Esophagus squamous epithelium (tissue), 5 donors: Measurements from ENCODE around the gene CDK17. TPM values are rescaled to one million over a fixed set of nuclear protein-coding genes. Genes with fewer than 3 reads are reported as not detected.
A peak's percentile ranks its signal among the peaks of the same experiment; 100 is the strongest.
"Not testable (repeated sequence)": the region's sequence is repeated elsewhere in the genome, so short reads cannot be mapped to it uniquely, and the experiment has no call there.

ENCODE experiments used
- DNase-seq: peaks from one replicate; lab custom pipeline; 2025; lab: John Stamatoyannopoulos, UW
- H3K27ac ChIP-seq, 4 donors: fragments of 200-600 bp; sonication (generic); one replicate each; pipeline ENCODE4 v1.5.1; 2016 to 2019; ENCODE audit warnings: mild to moderate bottlenecking in 1 of 4
- H3K27me3 ChIP-seq, 4 donors: fragments of 200-600 bp; sonication (generic); 1 replicate in 3 of 4; 2 replicates in 1 of 4; pipeline versions ENCODE4 v1.5.1 to v1.6.0; 2017 to 2021; ENCODE audit warnings: antibody characterized with exemption in 1 of 4
- H3K36me3 ChIP-seq, 3 donors: fragments of 200-600 bp; sonication (generic); one replicate each; pipeline ENCODE4 v1.5.1; 2016 to 2019
- H3K4me1 ChIP-seq, 3 donors: fragments of 200-600 bp; sonication (generic); one replicate each; pipeline ENCODE4 v1.5.1; 2017 to 2019
- H3K4me3 ChIP-seq, 4 donors: fragments of 200-600 bp; sonication (generic); 1 replicate in 3 of 4; 2 replicates in 1 of 4; pipeline ENCODE4 v1.5.1; 2016 to 2019; ENCODE audit warnings: mild to moderate bottlenecking in 2 of 4, moderate library complexity in 1 of 4
- H3K9me3 ChIP-seq, 3 donors: fragments of 200-600 bp; sonication (generic); one replicate each; pipeline ENCODE4 v1.5.1; 2016 to 2019
- POLR2A ChIP-seq, 4 donors: fragments of 450-650 bp; IDR thresholded peaks; one replicate each; pipeline ENCODE4 v1.6.1; 2017; ENCODE audit warnings: antibody characterized with exemption in 4 of 4, mild to moderate bottlenecking in 4 of 4, moderate library complexity in 3 of 4
- WGBS, 2 donors: methylation state at CpG; one replicate each; pipeline ENCODE4 v1.1.5; 2018; 5-methylcytosine and 5-hydroxymethylcytosine counted together
- intact Hi-C: fragments of 100-400 bp; cut with DNase I; formaldehyde crosslinking; loops from one replicate; pipeline ENCODE4 v1.15.0; 2022
- total RNA-seq, 4 donors: library from RNA; depleted of rRNA; stranded (reverse); fragments of >200 nt; gene quantifications; one replicate each; pipeline ENCODE4 v1.1.0, GENCODE V29; 2016
- TF ChIP-seq, protein P1 (sequence below), 6 experiments: fragments of 450-650 bp in 4 of 6; fragments of 200-600 bp in 2 of 6; sonication (generic) in 2 of 6; IDR thresholded peaks; one replicate each; pipeline ENCODE4 v1.5.1; 2016 to 2019; ENCODE audit warnings: antibody characterized with exemption in 6 of 6, mild to moderate bottlenecking in 4 of 6, moderate library complexity in 4 of 6
- donor health status: DM: yes; HTN: yes; CAD: no.

Gene CDK17
- total RNA-seq, 4 donors from 2014 or later: 15.4 to 37.4 (median 19.9) TPM

DNA sequence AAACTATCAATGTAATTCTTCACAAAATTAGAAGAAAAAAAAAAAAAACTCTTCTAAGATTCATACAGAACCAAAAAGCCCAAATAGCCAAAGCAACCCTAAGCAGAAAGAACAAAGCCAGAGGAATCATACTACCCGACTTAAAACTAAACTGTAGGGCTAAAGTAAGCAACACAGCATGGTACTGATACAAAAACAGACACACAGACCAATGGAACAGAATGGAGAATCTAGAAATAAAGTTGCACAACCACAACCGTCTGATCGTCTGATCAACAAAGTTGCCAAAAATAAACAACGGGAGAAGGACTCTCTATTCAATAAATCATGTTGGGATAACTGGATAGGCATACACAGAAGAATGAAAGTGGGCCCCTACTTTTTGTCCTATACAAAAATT is 16.9 kb downstream of the CDK17 start:
- peaks cover 0 to 8% (median 0%) of the 10 kb centered on the region in 3 donors for H3K4me1 ChIP-seq
- intact Hi-C loops: no loop called here

GRCh38 chr12:96379743-96380142 is 20.5 kb downstream of the CDK17 start:
- intact Hi-C loops, H3K27me3 ChIP-seq, DNase-seq, H3K4me3 ChIP-seq, H3K36me3 ChIP-seq, H3K9me3 ChIP-seq, H3K27ac ChIP-seq: not testable (repeated sequence)
- 91 to 92% methylated on average over 4 of the region's 4 CpGs for WGBS, 2 donors
- peaks cover 5 to 29% (median 16%) of the 10 kb centered on the region in 3 donors for H3K4me1 ChIP-seq

More for the DNA sequence above, 16.9 kb downstream of the CDK17 start:
- H3K9me3 ChIP-seq: no peaks in the 10 kb centered on the region
- H3K27ac ChIP-seq: no peak overlapping the region
- H3K4me3 ChIP-seq: no peak overlapping the region
- TF ChIP-seq, protein P1, sequence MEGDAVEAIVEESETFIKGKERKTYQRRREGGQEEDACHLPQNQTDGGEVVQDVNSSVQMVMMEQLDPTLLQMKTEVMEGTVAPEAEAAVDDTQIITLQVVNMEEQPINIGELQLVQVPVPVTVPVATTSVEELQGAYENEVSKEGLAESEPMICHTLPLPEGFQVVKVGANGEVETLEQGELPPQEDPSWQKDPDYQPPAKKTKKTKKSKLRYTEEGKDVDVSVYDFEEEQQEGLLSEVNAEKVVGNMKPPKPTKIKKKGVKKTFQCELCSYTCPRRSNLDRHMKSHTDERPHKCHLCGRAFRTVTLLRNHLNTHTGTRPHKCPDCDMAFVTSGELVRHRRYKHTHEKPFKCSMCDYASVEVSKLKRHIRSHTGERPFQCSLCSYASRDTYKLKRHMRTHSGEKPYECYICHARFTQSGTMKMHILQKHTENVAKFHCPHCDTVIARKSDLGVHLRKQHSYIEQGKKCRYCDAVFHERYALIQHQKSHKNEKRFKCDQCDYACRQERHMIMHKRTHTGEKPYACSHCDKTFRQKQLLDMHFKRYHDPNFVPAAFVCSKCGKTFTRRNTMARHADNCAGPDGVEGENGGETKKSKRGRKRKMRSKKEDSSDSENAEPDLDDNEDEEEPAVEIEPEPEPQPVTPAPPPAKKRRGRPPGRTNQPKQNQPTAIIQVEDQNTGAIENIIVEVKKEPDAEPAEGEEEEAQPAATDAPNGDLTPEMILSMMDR (IDR thresholded peaks at IDR 0.05): no peak
- TF ChIP-seq POLR2A (IDR thresholded peaks at IDR 0.05): no peak
- H3K36me3 ChIP-seq: no peaks in the 10 kb centered on the region
- H3K27me3 ChIP-seq: no peaks in the 10 kb centered on the region
- WGBS, 2 donors: 66 to 74% methylated on average over 4 of the region's 4 CpGs
- no peak for DNase-seq

DNA sequence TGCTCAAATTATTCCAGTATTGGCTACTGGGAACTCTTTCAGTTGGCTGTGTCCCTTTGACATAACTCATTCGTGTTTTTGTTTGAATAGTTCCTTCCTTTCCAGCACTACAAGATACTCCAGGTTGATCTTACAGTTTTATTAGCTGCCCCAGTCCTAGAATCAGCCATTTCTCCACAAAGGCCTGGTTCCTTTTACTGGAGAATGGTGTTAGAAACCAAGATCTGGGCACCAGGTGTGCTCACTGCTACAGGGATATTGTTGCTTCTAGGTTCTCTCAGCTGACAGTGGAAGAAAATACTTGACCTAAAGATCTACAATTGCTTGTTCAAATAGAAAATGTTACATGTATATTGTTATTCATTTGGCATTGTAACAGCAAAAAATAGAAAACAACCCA is 21.9 kb downstream of the CDK17 start:
- Histone ChIP-seq H3K27ac (no peak overlapping the region), H3K4me3 (no peak overlapping the region), H3K4me1 (peaks cover 5 to 43% (median 16%) of the 10 kb centered on the region in 3 donors), H3K36me3 (no peaks in the 10 kb centered on the region), H3K9me3 (no peaks in the 10 kb centered on the region), H3K27me3 (no peaks in the 10 kb centered on the region)
- 21 to 73% methylated on average over 1 of the region's 1 CpG for WGBS, 2 donors
- no peak for DNase-seq
- TF ChIP-seq, protein P1 (IDR thresholded peaks at IDR 0.05): no peak
- TF ChIP-seq POLR2A (IDR thresholded peaks at IDR 0.05): no peak
- intact Hi-C loops: no loop called here

- Histone ChIP-seq H3K9me3 (no peaks in the 10 kb centered on the region), H3K4me3 (no peak overlapping the region), H3K36me3 (no peaks in the 10 kb centered on the region), H3K4me1 (peaks cover 5 to 57% (median 16%) of the 10 kb centered on the region in 3 donors), H3K27ac (no peak overlapping the region), H3K27me3 (no peaks in the 10 kb centered on the region)
- TF ChIP-seq POLR2A (IDR thresholded peaks at IDR 0.05): no peak
- TF ChIP-seq, protein P1 (IDR thresholded peaks at IDR 0.05): no peak
- no peak for DNase-seq
- intact Hi-C loops: no loop called here
Observed at GRCh38 chr12:96376865-96377264, 23.4 kb downstream of the CDK17 start.

DNA sequence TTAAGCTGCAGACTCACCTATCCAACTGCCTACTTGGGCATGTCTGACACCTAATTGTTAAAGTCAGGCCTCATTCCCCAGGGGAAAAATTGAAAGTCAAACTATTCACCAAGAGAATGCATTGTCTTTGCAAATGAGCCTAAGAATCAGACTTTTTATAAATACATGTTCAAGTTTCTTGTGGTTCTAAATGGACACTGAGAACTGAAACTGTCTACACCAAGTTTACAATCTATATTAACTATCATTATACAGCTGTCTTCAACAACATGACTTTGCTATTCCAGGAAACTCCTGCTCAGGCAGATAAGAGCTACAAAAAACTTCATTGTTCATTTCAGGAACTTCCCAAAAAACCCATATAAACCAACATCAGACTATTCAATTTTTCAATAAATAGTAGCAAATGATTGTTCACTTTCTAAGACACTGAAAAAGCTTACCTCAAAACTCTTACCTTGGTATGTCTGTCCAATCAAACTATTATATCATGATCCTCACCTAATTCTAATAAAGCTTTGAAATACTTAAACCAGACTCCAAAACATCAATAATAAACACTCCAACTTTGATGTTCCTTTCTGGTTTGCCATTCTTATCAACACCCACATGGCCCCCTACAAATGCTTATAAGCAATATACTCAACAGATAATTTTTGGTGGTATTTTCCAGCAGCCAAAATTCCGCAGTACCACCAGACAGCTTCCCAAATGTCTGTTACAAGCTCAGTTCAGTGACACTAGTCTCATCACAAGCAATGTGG is 24.2 kb downstream of the CDK17 start:
- Histone ChIP-seq H3K27ac (peak overlapping the region in 1 of 4 donors; percentile 28), H3K4me3 (no peak overlapping the region), H3K4me1 (peaks cover 5 to 66% (median 21%) of the 10 kb centered on the region in 3 donors), H3K27me3 (no peaks in the 10 kb centered on the region), H3K9me3 (no peaks in the 10 kb centered on the region), H3K36me3 (no peaks in the 10 kb centered on the region)
- 90 to 100% methylated on average over 1 of the region's 1 CpG for WGBS, 2 donors
- intact Hi-C loops: no loop called here
- TF ChIP-seq, protein P1 (IDR thresholded peaks at IDR 0.05): no peak
- no peak for TF ChIP-seq POLR2A (IDR thresholded peaks at IDR 0.05)
- DNase-seq: no peak
